Trophoblast cell (in vitro differentiated cells and primary cell): ENCODE measurements around the gene IL1RAPL1.

ENCODE experiments used
- DNase-seq, 2 donors: peaks; one replicate each; pipeline ENCODE4 v3.0.0-alpha.2; 2016
- H2AFZ ChIP-seq: 2 replicates; pipeline ENCODE4 v1.6.1; 2013; ENCODE audit warnings: low read length, moderate library complexity, mild to moderate bottlenecking; ENCODE audit not compliant: insufficient read depth, poor library complexity
- H2AK5ac ChIP-seq: 2 replicates; pipeline ENCODE4 v1.6.1; 2013; ENCODE audit warnings: mild to moderate bottlenecking, low read length
- H2BK120ac ChIP-seq: 2 replicates; pipeline ENCODE4 v1.6.1; 2013; ENCODE audit warnings: low read length, mild to moderate bottlenecking, moderate library complexity; ENCODE audit not compliant: insufficient read depth, poor library complexity
- H2BK12ac ChIP-seq: 2 replicates; pipeline ENCODE4 v1.6.1; 2013; ENCODE audit warnings: mild to moderate bottlenecking, low read length, moderate library complexity
- H2BK5ac ChIP-seq: 2 replicates; pipeline ENCODE4 v1.6.1; 2013; ENCODE audit warnings: low read length, low read depth, moderate library complexity, mild to moderate bottlenecking; ENCODE audit not compliant: poor library complexity
- H3K14ac ChIP-seq: 2 replicates; pipeline ENCODE4 v1.6.1; 2013; ENCODE audit warnings: mild to moderate bottlenecking, low read length
- H3K18ac ChIP-seq: 2 replicates; pipeline ENCODE4 v1.6.1; 2013; ENCODE audit warnings: mild to moderate bottlenecking, low read length
- H3K23ac ChIP-seq: 2 replicates; pipeline ENCODE4 v1.6.1; 2013; ENCODE audit warnings: low read length
- H3K27ac ChIP-seq: 2 replicates; pipeline ENCODE4 v1.5.1; 2013; ENCODE audit warnings: low read depth, mild to moderate bottlenecking, inconsistent platforms, low read length, moderate library complexity
- H3K27me3 ChIP-seq: 2 replicates; pipeline ENCODE4 v1.6.1; 2013; ENCODE audit warnings: inconsistent platforms, mild to moderate bottlenecking, low read length, moderate library complexity; ENCODE audit not compliant: insufficient read depth
- H3K36me3 ChIP-seq, 2 experiments: 1 replicate in 1 of 2; 2 replicates in 1 of 2; pipeline ENCODE4 v1.6.1; 2013; ENCODE audit warnings: low read length in 2 of 2, mild to moderate bottlenecking in 2 of 2, moderate library complexity in 1 of 2; ENCODE audit not compliant: insufficient read depth in 2 of 2, control insufficient read depth in 1 of 2
- H3K4ac ChIP-seq: 2 replicates; pipeline ENCODE4 v1.6.1; 2013; ENCODE audit warnings: low read depth, mild to moderate bottlenecking, low read length, moderate library complexity
- H3K4me1 ChIP-seq, 2 experiments: 1 replicate in 1 of 2; 2 replicates in 1 of 2; pipeline ENCODE4 v1.6.1; 2013; ENCODE audit warnings: low read length in 2 of 2, mild to moderate bottlenecking in 2 of 2, moderate library complexity in 1 of 2; ENCODE audit not compliant: insufficient read depth in 2 of 2, control insufficient read depth in 1 of 2
- H3K4me2 ChIP-seq: 2 replicates; pipeline ENCODE4 v1.6.1; 2013; ENCODE audit warnings: inconsistent platforms, mild to moderate bottlenecking, low read length, moderate library complexity
- H3K4me3 ChIP-seq: 2 replicates; pipeline ENCODE4 v1.5.1; 2013; ENCODE audit warnings: mild to moderate bottlenecking, low read depth, low read length, inconsistent platforms
- H3K79me1 ChIP-seq: one replicate; pipeline ENCODE4 v1.6.1; 2013; ENCODE audit warnings: low read length
- H3K79me2 ChIP-seq: 2 replicates; pipeline ENCODE4 v1.6.1; 2013; ENCODE audit warnings: low read length, mild to moderate bottlenecking; ENCODE audit not compliant: control insufficient read depth, insufficient read depth, poor library complexity
- H3K9ac ChIP-seq: 2 replicates; pipeline ENCODE4 v1.6.1; 2013; ENCODE audit warnings: mild to moderate bottlenecking, low read length
- H3K9me3 ChIP-seq: 2 replicates; pipeline ENCODE4 v1.6.1; 2013; ENCODE audit warnings: low read depth, mild to moderate bottlenecking, control low read depth, inconsistent platforms, low read length; ENCODE audit not compliant: insufficient read depth
- H4K12ac ChIP-seq: 2 replicates; pipeline ENCODE4 v1.6.1; 2013; ENCODE audit warnings: low read depth, mild to moderate bottlenecking, low read length, moderate library complexity
- H4K8ac ChIP-seq: 2 replicates; pipeline ENCODE4 v1.6.1; 2013; ENCODE audit warnings: low read depth, mild to moderate bottlenecking, low read length, moderate library complexity
- H4K91ac ChIP-seq: one replicate; pipeline ENCODE4 v1.6.1; 2013; ENCODE audit warnings: low read depth, mild to moderate bottlenecking, low read length, moderate library complexity
- WGBS: extraction: QIAGEN DNeasy Blood & Tissue Kit; methylation state at CpG from one replicate; pipeline ENCODE4 v1.1.7; 2013; ENCODE audit warnings: missing lambda C conversion rate; ENCODE audit not compliant: insufficient read length, insufficient coverage; ENCODE audit errors: extremely low coverage; 5-methylcytosine and 5-hydroxymethylcytosine counted together

IL1RAPL1 gene

DNA sequence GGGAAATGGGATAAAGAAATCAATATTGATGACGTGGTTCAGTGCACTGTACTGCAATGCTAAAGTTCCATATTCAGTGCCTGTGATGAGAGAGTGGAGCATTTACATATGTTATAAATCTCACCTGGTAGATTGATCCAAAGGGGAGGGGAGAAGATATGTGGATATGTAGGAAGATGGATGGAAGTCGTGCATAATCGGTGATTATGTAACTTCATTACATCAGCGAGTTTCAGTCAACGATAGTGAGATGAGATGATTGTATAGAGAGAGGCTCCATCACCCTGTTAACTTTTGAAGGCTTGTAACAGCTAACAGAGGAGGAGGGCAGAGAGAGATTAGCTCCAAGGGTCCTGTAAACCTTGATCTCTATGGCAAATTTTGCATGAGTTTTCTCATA, 1.8 kb downstream of the IL1RAPL1 start:
- H4K8ac ChIP-seq = no peak overlapping the region
- H4K91ac ChIP-seq = no peak overlapping the region
- no peak for DNase-seq
- WGBS = no CpG with 5 or more reads among the region's 5 CpGs
- H2BK5ac ChIP-seq = no peak overlapping the region
- no peaks in the 10 kb centered on the region for H3K36me3 ChIP-seq
- no peak overlapping the region for H2AK5ac ChIP-seq
- no peaks in the 10 kb centered on the region for H3K4me1 ChIP-seq
- no peak overlapping the region for H4K12ac ChIP-seq
- no peaks in the 10 kb centered on the region for H3K27me3 ChIP-seq
- H3K4me3 ChIP-seq = no peak overlapping the region
- H3K18ac ChIP-seq = no peak overlapping the region
- no peak overlapping the region for H2AFZ ChIP-seq
- H2BK120ac ChIP-seq = no peak overlapping the region
- no peaks in the 10 kb centered on the region for H3K9me3 ChIP-seq
- no peaks in the 10 kb centered on the region for H3K79me1 ChIP-seq
- H3K14ac ChIP-seq = no peak overlapping the region
- H3K4me2 ChIP-seq = no peak overlapping the region
- H3K4ac ChIP-seq = no peak overlapping the region
- H3K79me2 ChIP-seq = no peaks in the 10 kb centered on the region
- no peak overlapping the region for H2BK12ac ChIP-seq
- H3K27ac ChIP-seq = no peak overlapping the region
- no peak overlapping the region for H3K9ac ChIP-seq
- H3K23ac ChIP-seq = no peak overlapping the region

DNA sequence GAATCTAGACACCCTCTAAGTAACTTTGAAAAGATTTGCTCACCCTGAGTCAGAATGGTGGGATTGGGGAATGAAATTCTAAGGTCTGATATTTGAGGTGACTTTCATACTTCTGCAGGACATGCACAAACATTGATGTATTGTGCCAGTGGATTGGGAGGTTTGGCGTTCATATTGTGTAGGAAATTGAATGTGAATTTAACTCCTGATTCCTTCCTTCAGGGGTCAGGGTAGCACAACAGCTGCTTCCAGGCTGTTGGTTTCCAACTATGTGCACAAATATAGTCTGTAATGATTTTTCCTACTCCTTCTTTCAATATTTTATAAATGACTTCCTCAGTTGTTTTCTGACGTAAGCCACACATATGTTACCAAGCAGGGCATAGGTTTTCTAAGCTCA, 3.1 kb downstream of the IL1RAPL1 start:
- no peaks in the 10 kb centered on the region for H3K79me2 ChIP-seq
- H3K18ac ChIP-seq = no peak overlapping the region
- no peak overlapping the region for H2BK12ac ChIP-seq
- no peak overlapping the region for H3K4me3 ChIP-seq
- no peak overlapping the region for H2BK5ac ChIP-seq
- no peaks in the 10 kb centered on the region for H3K9me3 ChIP-seq
- H3K4me1 ChIP-seq = no peaks in the 10 kb centered on the region
- H3K14ac ChIP-seq = no peak overlapping the region
- no peak overlapping the region for H4K12ac ChIP-seq
- DNase-seq = no peak
- H3K9ac ChIP-seq = no peak overlapping the region
- H3K4me2 ChIP-seq = no peak overlapping the region
- H3K23ac ChIP-seq = no peak overlapping the region
- H3K4ac ChIP-seq = no peak overlapping the region
- H2AK5ac ChIP-seq = no peak overlapping the region
- no peak overlapping the region for H2BK120ac ChIP-seq
- H3K36me3 ChIP-seq = no peaks in the 10 kb centered on the region
- H3K79me1 ChIP-seq = no peaks in the 10 kb centered on the region
- no peak overlapping the region for H4K8ac ChIP-seq
- no peaks in the 10 kb centered on the region for H3K27me3 ChIP-seq
- H4K91ac ChIP-seq = no peak overlapping the region
- H3K27ac ChIP-seq = no peak overlapping the region
- WGBS = no CpG with 5 or more reads among the region's 2 CpGs
- H2AFZ ChIP-seq = no peak overlapping the region

DNA sequence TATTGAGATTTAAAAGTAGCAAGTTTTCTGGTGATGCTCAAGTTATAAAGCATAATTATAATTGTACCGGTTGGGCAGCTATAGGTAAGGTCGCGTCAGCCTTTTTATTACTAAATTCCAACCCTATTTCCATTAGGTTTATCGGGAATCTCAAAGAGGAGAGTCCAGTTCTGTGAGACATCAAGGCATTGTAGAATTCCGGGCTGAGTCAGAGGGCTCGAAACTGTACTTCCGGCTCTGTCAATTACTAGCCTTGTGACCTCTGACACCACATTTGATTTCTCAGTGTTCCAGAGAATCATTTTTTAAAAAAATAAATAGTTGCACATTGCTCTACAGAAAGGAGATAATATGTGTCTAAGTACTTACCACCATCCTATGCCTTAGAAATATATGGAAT, 4.3 kb downstream of the IL1RAPL1 start:
- DNase-seq = no peak
- H2BK12ac ChIP-seq = no peak overlapping the region
- no peak overlapping the region for H3K9ac ChIP-seq
- no peaks in the 10 kb centered on the region for H3K79me1 ChIP-seq
- no peak overlapping the region for H2AK5ac ChIP-seq
- H4K91ac ChIP-seq = no peak overlapping the region
- H3K36me3 ChIP-seq = no peaks in the 10 kb centered on the region
- no peak overlapping the region for H3K27ac ChIP-seq
- H2AFZ ChIP-seq = no peak overlapping the region
- no peak overlapping the region for H2BK5ac ChIP-seq
- H4K12ac ChIP-seq = no peak overlapping the region
- WGBS = no CpG with 5 or more reads among the region's 7 CpGs
- H3K9me3 ChIP-seq = no peaks in the 10 kb centered on the region
- no peak overlapping the region for H3K4ac ChIP-seq
- no peak overlapping the region for H3K23ac ChIP-seq
- no peaks in the 10 kb centered on the region for H3K4me1 ChIP-seq
- H3K18ac ChIP-seq = no peak overlapping the region
- H3K79me2 ChIP-seq = no peaks in the 10 kb centered on the region
- H3K4me3 ChIP-seq = no peak overlapping the region
- no peak overlapping the region for H3K14ac ChIP-seq
- H2BK120ac ChIP-seq = no peak overlapping the region
- no peak overlapping the region for H3K4me2 ChIP-seq
- no peaks in the 10 kb centered on the region for H3K27me3 ChIP-seq
- no peak overlapping the region for H4K8ac ChIP-seq

- Histone ChIP-seq H3K9me3 (no peaks in the 10 kb centered on the region), H3K4ac (no peak overlapping the region), H3K4me1 (no peaks in the 10 kb centered on the region), H2AFZ (no peak overlapping the region), H3K4me2 (no peak overlapping the region), H3K14ac (no peak overlapping the region), H3K18ac (no peak overlapping the region), H3K79me1 (no peaks in the 10 kb centered on the region), H4K12ac (no peak overlapping the region), H2BK120ac (no peak overlapping the region), H2BK5ac (no peak overlapping the region), H2AK5ac (no peak overlapping the region), H3K4me3 (no peak overlapping the region), H2BK12ac (no peak overlapping the region), H4K8ac (no peak overlapping the region), H4K91ac (no peak overlapping the region), H3K9ac (no peak overlapping the region), H3K23ac (no peak overlapping the region), H3K27ac (no peak overlapping the region), H3K36me3 (no peaks in the 10 kb centered on the region), H3K27me3 (no peaks in the 10 kb centered on the region), H3K79me2 (no peaks in the 10 kb centered on the region)
- WGBS = no CpG with 5 or more reads among the region's 3 CpGs
- DNase-seq = no peak
These were observed 8.1 kb downstream of the IL1RAPL1 start for GRCh38 chrX:28595346-28595745.
